CMK (cell line): Measurements from ENCODE around the gene ARID1B.

Source experiments
- DNase-seq: peaks from one replicate; pipeline ENCODE4 v3.0.0-alpha.2; 2010; ENCODE audit warnings: low read depth

ARID1B gene

DNA sequence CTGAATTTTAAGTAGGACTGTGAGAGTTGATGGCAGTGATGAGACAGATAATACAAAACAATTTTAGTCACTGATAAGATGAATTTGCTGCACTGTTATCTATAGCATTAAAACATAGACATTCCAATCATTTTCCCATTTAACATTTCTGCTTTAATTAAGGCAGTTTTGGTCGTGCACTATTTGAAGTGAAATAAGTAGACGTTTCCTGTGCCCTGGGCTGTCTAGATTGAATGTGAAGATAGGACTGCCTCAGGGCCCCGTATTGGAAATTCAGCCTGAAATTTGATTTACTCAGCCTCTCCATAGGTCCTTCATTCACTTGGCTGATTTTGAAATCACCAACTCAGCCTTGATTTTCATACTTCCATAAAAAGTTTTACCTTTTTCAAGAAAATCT is 48.3 kb downstream of the ARID1B start:
- DNase-seq, result no peak

DNA sequence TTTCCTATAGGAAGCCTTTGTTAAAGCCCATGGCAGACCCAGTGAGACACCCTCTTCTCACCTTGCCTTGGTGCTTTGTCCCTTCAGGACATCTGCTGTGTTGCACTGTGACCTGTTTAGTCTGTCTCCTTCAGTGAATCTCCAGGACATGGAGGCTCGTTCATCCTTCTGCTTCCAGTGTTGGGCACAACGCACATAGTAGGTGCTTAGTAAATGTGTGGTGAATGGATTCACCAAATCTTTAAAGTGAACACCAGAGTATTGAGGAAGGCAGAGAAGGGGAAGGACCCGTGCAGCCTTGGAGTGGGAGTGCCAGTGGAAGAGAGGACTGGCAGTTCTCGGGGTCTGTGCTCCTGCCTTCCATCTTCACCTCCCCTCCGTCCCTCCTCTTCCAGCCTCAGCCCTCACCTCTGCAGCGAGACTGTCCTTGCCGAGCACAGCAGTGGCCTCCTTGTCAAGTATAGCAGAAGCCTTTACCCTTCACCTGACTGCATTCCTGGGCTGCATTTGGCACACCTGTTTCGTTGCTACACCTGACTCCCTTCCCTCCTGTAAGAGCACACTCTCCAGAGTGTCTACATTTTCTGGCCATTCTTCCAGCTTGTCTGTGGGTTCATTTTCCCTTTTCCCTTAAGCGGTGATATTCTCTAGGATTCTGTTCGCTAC is 49.2 kb downstream of the ARID1B start:
- no peak for DNase-seq

- DNase-seq, result no peak
Measured at GRCh38 chr6:156827382-156827781, 50.2 kb downstream of the ARID1B start.

GRCh38 chr6:156828280-156828703 is 51.1 kb downstream of the ARID1B start:
- DNase-seq, result no peak

- DNase-seq, result no peak
Measured at GRCh38 chr6:156830126-156830525, 52.9 kb downstream of the ARID1B start.

GRCh38 chr6:156832231-156832647 is 55.1 kb downstream of the ARID1B start:
- no peak for DNase-seq

DNA sequence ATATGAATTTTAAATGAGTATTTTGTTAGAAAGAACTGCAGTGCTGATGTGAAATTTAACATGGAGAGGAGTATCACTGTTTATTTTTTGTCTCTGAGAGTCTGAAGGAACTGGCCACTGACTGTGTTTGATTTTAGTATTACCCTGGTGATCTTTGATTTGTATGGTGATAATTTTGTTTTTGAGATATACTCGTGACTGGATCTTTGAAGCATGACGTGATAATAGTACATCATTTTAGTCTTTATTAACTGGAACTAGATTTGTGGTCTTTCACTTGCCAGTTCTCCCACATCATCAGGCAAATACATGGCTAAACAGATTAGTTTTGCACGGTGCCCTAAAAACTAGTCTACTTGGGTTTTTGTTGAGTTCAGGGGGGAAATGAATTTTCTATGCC is 55.5 kb downstream of the ARID1B start:
- no peak for DNase-seq

DNA sequence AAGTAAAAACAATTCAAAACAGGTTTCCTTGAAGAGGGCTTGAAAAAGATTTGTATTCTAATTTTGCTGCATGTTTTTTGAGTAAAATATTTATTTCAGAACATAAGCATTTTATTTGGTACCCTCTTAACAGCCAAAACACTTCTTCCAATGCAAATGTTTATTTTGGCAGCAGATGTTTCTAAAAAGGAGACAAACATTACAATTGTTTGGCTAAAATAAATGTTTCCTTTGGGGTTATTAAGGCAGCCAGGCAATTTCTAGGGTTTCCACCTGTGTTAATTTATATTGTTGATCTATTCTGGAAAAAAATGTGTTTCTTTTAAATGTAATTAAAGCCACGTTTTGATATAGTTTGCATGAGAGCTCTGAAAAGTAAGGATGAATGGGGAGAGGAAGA is 56.6 kb downstream of the ARID1B start:
- DNase-seq, result no peak

DNA sequence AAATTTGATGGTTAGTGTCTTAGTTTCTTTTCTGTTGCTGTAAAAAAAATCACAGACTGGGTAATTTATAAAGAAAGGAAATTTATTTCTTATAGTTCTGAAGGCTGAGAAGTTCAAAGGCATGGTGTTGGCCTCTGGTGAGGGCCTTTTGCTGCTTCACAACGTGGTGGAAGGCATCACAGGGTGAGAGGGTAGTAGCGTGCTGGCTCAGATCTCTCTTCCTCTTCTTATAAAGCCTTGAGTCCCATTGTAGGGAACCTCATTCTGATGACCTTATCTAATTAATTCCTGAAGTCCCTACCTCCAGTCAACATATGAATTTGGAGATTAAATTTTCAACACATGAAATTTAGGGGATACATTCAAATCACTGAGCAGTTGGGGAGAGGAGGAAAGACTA is 62.0 kb downstream of the ARID1B start:
- DNase-seq, result no peak

DNA sequence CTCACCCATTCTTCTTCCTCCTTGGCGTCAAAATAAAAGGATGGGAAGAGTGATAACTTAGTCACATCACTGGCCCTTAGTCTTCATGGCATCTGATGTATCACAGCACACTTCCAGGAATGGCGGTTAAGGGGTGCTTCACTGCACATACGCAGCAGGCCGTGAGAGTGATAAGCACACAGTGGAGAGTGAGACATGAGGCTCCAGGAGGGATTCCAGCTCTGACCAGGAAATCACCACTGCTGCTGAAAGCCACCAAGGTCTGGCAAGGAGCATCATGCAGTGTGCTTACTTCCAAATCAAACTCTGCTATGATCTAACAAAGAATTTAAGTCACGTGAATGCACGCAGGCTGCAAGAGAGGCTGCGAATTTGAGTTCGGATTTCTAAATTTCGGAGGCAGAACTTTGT is 62.4 kb downstream of the ARID1B start:
- peak; percentile 7 for DNase-seq

DNA sequence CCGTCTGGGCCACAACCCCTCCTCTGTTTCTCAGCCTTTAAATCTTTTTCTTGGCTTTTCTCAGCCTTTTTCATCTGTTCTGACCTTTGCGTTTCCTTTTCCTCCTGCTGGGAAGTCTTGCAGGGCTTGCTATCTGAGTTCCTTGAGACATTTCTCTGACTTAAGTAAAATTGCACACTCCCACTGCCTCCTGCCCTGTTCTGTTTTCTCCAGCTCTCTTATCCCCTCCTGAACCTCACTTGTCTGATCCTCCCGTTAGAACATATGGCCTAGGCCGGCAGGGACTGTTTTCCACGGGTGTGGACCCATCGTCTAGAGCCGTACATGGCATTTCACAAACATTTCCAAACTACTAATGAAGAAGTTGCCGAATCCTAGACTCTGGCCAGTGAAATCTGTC is 63.0 kb downstream of the ARID1B start:
- DNase-seq, result no peak

DNA sequence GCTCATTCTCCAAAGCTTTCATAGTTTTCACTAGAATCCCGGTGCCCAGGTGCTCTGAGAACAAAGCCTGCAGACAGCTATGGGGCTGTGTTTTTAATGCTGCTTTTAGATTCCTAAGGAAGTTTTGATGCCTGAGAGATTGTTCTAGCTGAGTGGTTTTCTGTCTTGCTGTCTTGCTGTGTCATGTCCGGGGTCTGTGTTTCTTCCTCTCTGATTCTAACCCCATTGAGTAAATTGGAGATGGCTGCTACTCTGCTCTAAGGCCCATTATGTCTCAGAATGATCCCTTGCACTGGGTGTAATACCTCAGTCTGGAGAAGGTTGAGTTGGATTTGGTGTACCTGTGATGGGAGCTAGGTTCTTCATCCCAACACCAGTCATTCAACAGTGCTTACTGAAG is 63.4 kb downstream of the ARID1B start:
- no peak for DNase-seq

DNA sequence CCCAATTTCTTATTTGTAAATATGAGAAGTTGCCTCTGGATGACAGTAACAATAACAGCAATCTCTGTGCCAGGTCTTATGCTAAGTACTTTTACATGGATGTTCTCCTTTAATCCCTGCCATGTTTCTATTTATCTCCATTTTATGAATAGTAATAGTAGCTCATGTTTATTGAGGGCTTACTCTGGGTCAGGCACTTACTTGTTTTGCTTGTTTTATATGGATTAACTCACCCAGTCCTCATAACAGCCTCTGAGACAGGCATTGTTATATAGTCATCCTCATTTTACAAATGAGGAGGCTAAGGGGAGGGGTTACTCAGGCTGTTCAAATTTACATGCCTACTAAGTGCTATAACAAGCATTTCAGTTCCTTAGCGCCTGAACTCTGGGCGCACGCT is 64.3 kb downstream of the ARID1B start:
- DNase-seq, result no peak

DNA sequence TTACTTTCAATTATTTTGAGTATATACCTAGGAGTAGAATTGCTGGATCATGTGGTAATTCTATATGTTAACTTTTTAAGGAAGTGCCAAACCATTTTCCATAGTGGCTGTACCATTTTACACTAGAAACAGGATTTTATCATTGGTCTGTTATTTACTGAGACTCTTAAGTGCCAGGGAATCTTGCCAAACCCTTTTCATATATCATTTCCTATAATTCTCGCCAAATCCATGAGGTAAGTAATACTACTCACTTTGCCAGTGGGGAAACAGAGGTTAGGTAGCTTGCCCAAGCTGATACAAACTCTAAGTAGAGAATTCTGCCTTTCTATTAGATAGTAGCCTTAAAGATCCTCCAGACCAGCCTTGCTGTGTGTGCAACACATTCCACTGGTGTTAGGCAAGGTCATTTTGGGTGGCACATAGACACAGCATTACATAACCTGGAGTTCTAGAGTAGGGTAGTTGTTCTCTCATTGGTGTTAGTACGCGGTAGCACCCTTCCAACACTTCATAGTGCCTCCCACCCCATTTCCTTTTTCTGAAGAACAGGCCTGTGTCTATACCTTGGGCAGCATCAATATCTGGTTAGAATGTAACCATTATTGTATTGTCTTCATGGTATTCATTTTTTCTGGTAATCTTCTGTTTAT is 65.5 kb downstream of the ARID1B start:
- DNase-seq, result no peak

- DNase-seq, result no peak
Measured at GRCh38 chr6:156844089-156844488, 66.9 kb downstream of the ARID1B start.

GRCh38 chr6:156845454-156846155 is 68.4 kb downstream of the ARID1B start:
- DNase-seq, result no peak

DNA sequence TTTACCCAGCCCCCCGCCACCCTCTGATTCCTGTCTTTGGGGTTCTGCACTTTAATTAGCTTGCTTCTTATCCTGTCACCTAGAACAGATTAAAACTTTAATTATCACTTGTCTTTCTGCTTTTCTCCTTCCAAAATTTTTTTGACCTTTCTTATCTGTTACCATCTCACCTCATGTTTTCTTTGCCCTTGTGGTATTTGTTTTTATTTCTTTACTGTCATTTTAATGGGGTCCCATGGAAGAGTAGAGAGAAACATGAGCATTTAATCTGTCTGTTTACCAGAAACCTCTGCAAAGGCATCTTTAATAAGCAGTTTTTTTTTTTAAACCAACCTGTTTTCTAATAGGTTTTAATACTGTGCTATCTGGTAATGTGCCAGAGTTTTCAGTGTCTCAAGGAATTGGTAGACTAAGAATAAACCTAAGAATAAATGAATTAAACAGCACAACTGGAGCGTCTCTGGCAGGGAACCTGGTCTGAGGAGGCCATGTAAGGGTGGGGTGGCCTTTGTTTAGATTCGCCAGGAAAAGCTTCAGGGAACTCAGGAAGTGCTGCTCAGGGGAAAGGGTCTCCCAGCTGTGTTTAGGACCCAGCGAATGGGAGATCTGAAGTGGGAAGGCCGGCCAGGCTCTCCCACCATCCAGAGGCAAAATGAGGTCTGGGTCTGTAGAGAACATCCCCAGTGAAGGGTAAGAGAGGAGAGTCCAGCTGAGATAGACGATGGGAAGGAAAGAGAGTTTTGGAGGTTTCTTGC is 69.8 kb downstream of the ARID1B start:
- DNase-seq, result no peak

- DNase-seq, result no peak
Measured at GRCh38 chr6:156848123-156848522, 70.9 kb downstream of the ARID1B start.

GRCh38 chr6:156848533-156848932 is 71.4 kb downstream of the ARID1B start:
- DNase-seq, result no peak

GRCh38 chr6:156849806-156850205 is 72.6 kb downstream of the ARID1B start:
- DNase-seq, result no peak

GRCh38 chr6:156850353-156850752 is 73.2 kb downstream of the ARID1B start:
- no peak for DNase-seq

DNA sequence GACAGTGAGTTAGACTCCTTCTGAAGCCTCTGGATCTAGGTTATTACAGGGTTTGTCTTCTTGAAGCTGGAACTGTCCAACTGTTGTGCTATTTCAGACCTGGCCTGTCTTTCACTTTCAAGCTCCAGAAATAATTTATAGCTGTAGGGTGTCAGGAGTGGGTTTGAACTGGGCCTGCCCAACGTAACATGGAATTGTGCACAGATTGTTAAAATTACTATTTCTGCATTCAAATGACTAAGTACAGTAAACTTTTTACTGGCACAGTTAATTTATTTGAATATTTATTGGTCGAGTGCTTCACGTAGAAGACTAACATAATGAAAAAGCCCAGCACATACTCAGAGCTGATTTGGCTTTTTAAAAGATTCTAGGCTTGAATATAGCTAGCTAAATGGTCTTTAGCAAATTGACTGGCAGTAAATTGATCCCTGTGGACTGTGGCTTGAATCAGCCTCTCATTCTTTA is 74.3 kb downstream of the ARID1B start:
- DNase-seq, result no peak
